GM21381 (cell line): ENCODE results near the gene CALML6.
A peak's percentile ranks its signal among the peaks of the same experiment; 100 is the strongest.

Experiments used
- ATAC-seq: cut with Tn5 transposase; IDR thresholded peaks from one replicate; pipeline ENCODE4 v1.9.1; 2021; ENCODE audit warnings: mild to moderate bottlenecking, moderate library complexity; ENCODE audit not compliant: unreplicated experiment

Gene CALML6

DNA sequence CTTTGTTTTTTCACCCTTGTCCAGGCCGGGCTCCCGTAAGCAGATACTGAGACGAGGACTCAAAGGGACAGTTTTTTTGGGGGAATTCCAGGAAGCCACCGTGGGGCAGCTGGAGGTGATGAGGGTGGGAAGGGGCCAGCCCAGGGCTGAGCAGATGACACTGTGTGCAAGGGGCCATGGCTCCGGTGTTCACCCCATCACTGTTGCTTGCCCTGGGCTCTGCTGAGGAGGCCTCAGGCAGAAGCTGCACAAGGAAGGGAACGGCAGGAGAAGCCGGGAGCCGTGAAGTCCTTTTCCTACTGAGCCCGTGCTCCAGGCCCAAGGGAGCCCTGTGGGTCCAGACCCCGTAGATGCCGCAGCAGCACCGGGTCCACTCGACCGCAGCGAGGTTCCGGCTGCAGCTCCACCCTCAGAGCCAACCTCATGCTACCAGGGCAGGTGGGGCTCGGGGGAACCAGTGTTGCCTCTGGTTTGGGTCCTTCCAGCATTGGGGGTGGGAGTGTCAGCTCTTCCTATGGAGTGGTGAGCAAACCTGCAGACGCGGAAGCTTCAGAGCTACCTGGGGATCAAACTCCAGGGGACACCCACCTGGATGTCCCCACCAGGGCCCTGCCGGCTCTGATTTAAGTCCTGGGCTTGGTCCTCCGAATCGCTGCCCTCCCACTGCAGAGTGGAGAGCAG, 4.3 kb upstream of the CALML6 start:
- ATAC-seq = no peak

DNA sequence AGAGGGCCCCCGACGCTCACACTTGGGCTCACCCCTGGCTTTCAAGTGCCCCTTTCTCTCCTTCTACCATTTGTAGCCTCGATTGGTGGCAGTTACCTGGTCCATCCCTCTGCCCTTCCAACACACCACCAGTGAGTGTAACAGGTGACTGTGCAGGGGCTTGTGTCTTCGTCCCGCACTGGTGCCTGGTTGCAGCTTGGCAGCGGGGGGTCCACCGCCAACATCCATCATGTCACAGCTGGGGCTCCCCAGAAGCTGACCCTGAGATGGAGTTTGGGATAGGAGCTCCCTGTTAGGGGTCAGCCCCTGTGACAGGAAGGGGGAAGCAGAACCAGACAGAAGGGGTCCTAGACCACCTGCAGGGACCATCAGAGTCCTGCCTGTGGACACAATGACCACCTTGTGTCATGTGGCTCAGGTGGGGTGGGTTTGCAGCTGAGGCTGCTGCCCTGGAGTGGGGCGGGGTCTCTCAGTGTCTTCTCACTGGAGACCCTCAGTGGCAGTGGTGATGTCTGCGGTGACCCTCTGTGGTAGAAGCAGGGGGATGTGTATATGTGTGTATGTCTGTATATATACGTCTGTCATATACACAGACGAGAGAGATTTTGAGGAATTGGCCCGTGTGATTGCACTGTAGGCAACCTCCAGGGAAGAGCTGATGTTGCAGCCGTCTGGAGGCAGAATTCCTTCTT, 3.6 kb upstream of the CALML6 start:
- ATAC-seq = no peak

DNA sequence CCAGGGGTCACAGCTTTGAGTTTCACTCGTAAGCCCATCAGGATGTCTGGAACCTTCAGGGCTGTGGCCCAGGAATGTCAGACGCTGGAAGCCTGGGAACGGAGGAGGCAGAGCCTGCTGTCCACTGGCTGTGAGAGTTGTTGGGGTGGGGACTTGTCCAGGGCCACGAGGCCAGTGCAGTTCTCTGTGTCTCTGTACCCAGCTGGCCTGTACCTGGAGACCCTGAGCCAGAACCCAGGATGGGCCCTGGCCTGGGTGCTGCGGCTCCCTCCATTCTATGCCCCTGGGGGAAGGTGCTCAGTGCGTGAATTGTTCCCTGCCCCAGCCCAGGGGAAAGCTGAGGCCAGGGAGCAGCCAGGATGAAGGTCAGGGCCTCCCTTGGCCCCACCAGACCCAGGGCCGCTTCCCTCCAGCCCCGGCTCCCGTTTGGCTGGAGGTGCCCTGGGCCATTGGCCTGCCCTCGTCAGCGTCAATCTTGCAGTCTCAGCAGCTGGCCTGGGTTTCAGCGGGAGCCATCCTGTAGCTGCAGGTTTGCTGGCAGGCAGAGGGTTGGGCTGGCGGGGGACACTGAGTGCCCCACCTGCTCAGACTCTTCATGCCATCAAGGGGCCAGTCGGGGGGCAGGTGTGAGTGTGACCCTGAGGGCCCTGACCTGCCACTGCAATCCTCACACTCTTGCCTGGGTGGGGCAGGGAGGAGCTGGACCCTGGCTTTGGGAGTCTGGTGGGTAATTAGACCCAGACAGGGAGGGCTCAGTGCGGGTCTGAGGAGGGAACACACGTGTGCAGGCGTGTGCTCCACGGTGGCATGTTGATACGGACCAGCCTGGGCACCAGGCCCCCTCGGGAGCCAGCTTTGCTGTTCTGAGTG, 724 bp upstream of the CALML6 start:
- ATAC-seq = no peak

DNA sequence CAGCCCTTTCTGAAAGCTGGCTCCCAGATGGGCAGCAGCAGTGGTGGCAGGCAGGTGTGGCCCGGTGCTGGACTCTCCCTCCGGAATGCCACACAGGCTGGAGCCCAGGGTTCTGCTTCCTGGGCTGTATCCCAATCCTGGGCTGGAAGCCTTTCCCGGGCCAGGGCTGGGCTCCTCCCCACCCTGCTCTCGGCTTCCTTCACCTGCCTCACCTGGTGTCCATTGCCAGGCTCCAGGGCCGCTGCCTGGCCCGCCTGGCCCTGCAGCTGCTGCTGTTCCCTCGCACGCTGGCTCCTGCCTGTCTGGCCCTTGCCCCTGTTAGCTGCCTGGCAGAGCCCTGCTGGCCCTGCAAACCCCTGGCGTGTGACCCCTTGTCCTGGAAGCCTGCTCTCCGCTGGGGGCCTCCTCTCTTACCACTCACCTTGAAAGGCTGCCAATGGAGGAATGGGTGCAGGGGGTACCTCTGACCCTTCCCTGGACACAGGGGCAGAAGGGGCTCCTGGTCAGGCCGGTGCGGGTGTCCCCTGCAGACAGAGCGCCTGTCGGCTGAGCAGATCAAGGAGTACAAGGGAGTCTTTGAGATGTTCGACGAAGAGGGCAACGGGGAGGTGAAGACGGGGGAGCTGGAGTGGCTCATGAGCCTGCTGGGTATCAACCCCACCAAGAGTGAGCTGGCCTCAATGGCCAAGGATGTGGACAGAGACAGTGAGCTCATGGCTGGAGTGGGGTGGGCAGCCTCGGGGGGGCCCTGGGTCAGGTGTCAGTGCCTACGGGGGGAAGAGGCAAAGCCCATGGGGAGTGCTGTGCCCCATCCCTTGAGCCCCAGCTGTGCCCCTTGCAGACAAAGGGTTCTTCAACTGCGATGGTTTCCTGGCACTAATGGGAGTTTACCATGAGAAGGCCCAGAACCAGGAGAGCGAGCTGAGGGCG, 1.1 kb downstream of the CALML6 start:
- no peak for ATAC-seq

DNA sequence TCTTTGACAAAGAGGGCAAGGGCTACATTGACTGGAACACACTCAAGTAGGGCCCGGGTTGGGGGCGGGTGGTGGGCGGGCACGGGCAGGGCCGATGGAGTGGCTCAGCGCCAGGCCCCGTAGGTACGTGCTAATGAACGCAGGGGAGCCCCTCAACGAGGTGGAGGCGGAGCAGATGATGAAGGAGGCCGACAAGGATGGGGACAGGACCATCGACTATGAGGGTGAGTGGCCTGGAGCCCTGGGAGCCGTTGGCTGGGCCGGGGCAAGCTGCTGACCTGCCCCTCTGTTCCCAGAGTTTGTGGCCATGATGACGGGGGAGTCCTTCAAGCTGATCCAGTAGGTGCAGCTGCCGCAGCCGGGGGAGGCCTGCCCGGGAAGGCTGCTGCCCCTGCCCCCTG, 1.8 kb downstream of the CALML6 start:
- no peak for ATAC-seq

DNA sequence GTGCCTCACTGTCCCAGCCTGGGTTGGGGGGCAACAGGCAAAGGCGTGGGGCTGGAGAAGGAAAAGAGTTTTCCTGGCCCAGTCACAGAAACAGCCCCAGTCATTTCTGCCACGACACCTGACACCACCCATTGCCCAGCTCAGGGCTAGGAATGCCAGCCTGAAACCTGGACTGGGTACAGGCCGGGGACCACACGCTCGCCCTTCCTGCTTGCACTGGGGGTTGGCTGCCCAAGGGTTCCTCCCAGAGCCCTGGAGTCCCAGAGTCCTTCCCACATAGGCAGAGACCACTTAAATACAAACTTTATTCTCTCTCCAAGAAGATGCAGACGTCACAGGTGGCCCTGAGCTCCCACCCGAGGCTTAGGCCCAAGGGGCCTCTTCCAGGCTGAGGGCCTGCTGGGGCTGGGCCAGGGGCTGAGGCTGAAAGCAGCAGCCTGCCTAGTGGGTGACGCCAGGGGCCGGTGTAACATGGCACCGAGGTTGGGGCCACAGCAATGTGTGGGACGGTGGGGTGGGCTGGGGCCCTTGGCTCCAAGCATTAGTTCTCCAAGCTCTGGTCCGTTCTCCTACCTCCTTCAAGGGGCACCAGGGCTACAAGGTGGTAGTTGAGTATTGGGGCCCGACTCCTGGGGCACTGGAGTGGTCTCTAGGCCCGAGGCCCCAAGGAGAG, 2.4 kb downstream of the CALML6 start:
- ATAC-seq = no peak

DNA sequence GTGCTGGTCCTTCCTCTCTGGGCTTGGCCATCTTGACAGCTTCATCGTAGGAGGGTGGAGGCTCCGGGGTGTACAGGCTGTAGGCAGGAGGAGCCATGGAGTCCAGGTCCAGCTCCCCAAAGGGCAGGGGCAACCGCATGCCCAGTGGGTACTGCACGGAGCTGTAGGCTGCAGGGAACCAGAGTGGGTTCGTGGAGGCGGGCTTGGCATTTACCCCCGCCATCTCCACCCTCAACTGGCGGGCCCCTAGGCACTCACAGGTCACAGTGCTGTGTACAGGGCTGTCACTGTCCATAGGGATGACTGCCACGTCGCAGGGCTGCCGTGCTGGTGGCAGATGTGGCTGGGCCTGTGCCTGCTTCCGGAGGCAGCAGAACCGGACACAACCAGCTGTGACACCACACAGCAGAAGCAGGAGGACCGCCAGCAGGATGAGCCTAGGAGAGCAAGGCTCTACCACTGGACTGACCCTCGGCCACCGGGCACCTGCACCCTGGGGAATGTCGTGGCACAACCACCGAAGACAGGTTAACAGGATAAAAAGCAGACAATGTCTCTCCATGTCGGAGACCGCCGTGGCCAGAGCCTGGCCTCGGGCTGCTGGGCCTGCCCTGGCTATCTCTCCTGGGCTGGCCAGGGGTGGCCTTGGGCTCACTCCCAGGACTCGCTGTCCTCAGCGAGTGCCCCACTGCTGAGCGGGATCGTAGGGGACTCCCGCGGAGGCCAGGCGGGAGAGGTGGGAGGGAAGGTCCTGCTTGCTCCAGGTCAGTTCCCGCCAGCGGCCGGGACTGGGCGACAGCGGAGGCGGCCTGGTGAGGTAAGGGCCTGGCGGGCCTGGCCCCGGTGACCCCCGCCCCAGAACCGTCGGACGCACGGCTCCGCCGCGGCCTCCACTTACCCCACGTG, 3.2 kb downstream of the CALML6 start:
- no peak for ATAC-seq

DNA sequence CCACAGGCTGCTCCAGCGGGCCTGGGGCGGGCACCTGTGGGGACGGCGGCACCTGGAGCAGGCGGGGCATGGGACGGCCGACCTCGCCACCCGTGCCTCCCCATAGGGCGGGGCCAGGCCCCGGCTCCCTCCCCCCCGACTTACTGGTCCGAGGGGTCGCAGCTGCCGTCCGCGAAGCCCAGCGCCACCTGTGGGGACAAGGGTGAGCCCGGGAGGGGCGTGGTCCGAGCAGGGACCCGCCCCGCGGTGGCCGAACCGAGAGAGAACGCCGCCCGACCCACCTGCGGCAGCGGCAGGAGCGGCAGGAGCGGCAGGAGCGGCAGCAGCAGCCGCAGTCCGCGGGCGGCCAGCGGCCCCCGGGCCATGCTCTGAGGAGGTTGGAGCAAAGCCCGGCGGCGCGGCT, 3.8 kb downstream of the CALML6 start, which contains the start of gene TMEM52:
Gene TMEM52, minus strand, starts transcription at position 379 of the 403 bp plus-strand sequence. Its CDS starts 14 bp downstream, at position 365.
- ATAC-seq = peak; percentile 23

DNA sequence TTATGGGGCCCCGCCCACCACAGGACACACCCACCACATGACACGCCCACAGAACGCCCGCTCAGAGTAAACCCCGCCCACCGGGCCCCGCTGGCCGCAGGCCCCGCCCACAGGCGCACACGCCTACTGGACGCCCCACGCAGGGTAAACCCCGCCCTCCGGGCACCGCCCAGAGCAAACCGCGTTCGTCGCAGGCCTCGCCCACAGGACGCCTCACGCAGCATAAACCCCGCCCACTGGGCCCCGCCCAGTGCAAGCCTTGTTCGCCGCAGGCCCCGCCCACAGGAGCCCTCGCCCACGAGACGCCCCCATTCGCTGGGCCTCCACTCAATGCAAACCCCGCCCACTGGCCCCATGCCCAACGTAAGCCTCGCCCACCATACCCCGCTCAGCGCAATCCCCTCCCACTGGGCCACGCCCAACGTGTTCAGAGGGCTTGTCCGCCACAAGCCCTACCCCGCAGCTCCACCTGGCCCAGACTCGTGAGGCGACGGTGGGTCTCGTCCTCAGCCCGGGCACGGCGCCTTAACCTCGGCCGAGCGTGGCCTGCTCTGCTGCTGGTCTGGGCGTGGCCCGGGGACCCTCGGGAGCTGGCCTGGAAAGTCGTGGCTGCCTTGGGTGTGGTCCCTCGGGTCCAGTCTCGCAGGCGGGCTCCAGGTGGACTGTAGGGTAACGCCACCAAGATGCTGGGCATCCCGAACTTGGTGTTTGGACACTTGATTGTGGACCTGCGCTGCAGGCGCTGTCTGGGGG, 4.4 kb downstream of the CALML6 start:
- ATAC-seq = peak; percentile 79

DNA sequence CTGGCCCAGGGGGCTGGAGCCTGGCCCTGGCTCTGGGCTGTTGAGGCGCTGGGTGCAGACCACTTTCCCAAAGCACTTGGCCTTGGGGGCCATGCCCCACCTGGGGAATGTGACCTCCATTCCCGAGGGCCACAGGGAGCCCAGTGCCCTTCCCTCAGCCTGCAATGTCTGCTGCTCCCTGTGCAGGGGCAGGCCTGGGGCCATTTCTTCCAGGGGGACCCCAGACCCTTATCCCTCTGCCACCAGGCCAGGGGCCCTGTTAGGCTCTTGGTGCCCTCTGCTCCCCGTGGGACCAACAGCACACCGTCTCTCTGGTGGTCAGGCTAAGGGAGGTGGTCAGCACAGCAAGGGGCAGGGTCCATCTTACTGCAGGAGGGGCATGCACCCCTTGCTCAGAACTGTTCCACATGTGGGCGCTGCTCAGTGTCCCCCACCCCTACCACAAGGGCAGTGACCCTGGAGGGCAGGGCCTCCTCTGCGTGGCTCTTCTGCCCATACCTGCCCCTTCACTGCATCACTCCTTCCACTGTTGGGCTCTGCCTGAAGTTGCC, 5.1 kb downstream of the CALML6 start:
- ATAC-seq = no peak

DNA sequence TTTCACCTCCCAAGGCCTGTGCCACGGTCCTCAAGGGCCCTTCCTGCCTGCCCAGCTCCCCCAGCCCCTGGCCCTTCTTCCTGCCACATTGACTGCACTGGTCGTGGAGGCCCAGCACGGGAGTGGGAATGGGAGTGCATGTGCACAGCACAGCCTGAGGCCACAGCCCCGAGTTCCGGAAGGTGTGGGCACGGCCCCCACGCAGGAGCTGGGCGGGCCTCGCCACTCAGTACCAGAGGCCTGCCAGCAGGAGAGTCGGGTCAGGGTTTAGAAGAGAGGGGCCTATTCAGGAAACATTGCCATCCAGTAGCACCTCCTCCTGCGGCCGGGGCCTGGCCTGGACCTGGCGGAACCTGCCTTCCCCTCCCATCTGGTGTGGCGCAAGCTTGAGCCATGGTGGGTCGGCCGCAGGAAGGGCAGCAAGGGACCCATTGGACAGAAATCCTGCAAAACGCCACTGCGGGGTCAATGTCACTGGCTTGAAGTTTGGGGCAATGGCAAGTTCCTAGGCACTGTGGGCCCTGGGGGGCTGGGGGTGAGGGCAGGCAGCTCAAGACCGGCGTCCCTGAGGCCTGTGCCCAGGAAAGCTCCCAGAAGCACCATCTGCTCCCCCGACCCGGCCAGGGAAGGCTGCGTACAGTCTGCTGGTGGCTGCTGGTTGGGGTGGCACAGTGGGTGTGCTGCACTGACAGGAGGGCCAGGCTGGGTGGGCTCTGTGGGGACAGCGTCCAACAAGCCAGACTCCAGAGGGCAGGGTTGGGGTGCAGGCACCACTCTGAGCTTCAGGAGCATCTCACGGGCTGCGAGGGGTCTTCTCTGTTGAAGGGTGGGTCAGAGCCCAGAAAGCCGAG, 5.8 kb downstream of the CALML6 start:
- no peak for ATAC-seq

DNA sequence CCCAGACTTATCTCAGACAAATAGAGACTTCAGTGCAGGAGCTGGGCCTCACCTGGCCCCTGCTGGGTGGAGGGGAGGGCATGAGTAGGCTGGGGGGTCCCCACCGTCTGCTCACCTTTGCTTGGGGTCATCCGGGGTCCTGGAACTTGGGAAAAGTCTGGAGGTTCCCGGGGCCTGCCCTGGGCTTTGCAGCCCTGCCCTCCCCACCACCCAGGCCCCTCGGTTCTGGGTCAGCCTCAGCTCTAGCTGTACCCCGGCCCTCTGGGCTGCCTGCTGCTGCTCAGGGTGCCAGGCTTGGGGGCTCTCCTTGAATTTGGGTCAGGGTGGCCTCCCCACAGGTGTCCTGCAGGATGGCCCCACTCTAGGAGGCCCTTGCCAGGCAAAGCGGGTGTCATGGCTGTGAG, 6.4 kb downstream of the CALML6 start:
- ATAC-seq = no peak

DNA sequence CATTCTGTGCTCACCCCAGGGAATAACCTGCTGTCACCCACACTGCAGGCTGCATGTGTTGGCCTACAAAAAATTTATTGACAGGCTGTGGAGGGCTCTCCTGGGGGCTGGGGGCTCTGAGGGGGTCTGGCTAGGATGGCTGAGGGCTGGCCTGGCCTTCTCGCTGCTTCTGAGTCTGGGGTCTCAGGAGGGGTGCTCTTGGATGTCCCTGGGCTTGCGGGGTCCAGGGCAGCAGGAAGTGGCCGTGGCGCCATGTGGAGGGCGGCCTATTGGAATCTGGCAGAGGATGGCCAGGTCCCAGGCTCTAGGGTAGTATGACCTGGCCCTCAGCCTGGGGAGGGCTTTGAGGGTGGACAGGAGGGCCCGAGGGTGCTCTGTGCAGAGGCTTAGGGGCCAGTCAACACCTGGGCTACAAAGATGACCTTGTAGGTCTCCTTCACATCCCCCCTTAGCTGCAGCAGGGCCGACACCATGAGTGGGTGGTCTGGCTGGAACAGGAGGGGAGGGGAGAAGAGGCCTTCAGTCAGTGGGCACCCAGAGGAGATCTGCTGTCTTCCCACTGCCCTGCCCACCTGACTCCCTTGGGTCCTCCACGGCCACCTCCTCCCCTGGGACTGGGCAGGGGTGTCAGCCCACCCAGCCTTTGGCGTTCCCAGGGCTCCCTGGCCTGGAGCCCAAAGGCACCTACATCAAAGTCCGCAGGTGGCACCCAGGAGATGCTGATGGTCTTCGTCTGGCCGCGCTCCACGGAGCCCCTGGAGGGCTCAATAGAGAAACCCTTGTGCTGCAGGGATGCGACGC, 7.0 kb downstream of the CALML6 start:
- no peak for ATAC-seq

DNA sequence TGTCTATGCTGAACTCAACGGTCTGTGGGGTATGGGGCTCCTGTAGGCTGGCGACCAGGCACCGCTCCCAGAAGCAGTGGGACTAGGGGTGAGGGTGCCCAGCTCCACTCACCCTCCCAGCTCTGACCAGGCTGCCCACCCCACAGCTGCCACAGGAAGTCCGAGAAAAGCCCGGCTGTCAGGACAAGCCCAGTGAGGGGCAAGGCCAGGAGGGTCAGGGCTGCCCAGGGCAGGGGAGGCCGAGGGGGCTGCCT, 7.6 kb downstream of the CALML6 start:
- ATAC-seq = no peak

DNA sequence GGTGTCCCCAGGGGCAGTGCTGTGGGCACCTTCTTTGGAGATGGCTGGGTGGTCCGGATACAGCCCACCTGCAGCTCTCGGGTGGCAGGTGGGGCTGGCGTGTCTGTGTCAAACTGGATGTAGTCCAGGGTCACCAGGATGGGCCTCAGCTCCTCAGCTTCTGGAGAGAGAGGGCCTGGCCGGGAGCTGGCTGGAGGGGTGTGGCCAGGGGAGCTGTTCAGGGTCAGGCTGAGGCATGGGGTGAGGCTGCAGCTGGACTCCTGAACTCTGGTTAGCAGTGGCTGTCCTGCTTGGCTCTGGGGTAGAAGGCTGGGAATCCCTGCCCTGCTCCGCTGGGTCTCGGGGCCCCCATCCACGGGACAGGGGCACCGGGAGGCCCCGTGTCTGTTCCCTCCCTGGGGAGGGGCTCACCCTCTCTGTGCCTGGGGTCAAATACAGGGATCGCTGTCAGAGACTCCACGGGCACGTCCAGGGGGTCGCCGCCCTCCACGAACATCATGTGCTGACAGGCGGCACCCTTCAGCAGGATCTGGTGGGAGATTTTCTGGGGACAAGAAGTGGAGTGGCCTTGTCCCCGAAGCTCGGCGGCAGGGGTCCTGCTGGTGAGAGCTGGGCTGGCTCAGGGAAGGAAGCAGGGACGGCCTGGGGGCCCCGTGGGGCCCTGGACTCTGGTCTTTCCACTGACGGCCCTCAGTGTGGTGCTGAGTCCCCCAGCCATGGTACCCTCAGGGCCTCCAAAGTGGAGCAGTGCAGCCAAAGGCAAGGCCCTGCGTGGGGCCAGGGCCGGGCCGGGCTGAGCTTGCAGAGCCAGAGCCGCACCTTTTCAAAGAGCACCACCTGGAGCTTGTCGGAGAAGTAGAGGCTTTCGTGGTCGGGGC, 8.1 kb downstream of the CALML6 start:
- ATAC-seq = no peak

DNA sequence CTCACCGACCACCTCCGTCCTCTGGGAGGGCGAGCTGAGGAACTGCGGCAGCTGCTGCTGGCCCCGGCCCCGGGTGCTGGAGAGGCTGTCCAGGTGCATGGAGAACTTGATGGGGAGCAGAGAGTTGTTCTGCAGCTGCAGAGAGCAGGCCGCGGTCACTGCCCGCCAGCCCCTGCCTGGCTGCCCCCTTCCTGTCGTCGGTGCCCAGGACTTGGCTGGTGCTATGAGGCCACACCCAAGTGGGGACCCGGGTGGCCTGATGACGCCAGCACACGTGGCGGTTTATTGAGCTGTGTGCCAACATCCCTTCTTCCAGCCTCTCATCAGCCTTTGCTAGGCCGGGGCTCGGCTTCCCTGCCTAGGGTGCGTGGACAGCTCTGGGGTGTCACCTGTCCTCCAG, 9.3 kb downstream of the CALML6 start:
- no peak for ATAC-seq
